BLaER1 (cell line): ENCODE data around the gene ZNF32.

Experiments used
- H3K27ac ChIP-seq: shearing (Covaris generic); formaldehyde crosslinking; 2 replicates; pipeline ENCODE4 v1.8.1; 2022
- H3K27me3 ChIP-seq: shearing (Covaris generic); formaldehyde crosslinking; 2 replicates; pipeline ENCODE4 v1.8.1; 2022
- H3K36me3 ChIP-seq: shearing (Covaris generic); formaldehyde crosslinking; 2 replicates; pipeline ENCODE4 v1.8.1; 2022
- H3K4me1 ChIP-seq: shearing (Covaris generic); formaldehyde crosslinking; 2 replicates; pipeline ENCODE4 v1.8.1; 2022
- H3K4me2 ChIP-seq: shearing (Covaris generic); formaldehyde crosslinking; 2 replicates; pipeline ENCODE4 v1.8.1; 2022
- H3K4me3 ChIP-seq: shearing (Covaris generic); formaldehyde crosslinking; 2 replicates; pipeline ENCODE4 v1.8.1; 2022
- H3K9ac ChIP-seq: shearing (Covaris generic); formaldehyde crosslinking; 2 replicates; pipeline ENCODE4 v1.8.1; 2022
- H3K9me3 ChIP-seq: shearing (Covaris generic); formaldehyde crosslinking; 2 replicates; pipeline ENCODE4 v1.8.1; 2022
- H4K20me1 ChIP-seq: shearing (Covaris generic); formaldehyde crosslinking; 2 replicates; pipeline ENCODE4 v1.8.1; 2022
- Cebpa-rat ChIP-seq: shearing (Covaris generic); IDR thresholded peaks from 2 replicates; pipeline ENCODE4 v1.8.1; 2022

The ZNF32 gene

DNA sequence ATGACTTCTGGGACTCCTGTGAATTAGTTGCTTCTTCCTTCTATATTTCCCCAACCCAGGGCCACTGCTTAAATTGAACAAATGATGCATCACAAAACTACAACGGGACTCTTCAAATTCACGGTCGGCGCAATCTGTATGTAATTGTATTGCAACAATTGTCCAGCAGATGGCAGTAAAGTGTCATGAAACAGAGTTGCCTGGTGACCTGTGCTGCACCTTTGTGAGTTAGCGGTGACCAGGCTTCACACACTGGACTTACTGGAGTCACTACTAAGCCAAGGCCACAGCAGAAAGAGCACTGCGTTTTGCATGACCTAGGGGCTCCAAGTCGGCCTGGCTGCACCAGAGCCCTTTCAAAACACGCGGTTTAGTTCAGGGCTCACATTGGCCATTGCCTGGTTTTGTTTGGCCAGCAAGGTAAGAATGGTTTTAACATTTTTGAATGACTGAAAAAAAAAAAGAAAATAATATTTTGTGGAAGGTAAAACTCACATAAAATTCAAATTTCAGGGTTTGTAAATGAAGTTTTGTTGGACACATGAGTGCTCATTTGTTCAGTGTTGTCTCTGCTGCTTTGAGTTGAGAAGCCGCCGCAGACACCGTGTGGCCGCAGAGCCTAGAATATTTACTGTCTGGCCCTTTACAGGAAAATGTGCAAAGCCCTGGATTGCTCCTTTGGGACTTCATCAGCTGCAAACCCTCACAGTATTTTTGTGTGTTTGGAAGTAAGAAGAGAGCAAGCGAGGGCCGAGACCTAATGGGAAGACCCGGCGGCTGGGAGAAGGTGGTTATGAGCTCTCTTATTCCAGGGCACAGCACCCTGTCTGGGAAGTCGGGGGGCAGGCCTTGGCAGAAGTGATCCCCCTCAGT is 23.2 kb upstream of the ZNF32 start:
- Histone ChIP-seq H3K27me3 (0 out of 2 replicates have a peak, but pooled peaks cover 3% of the 10 kb centered on the region), H4K20me1 (no peaks in the 10 kb centered on the region), H3K4me2 (no peak overlapping the region), H3K4me3 (no peak overlapping the region), H3K9ac (no peak overlapping the region), H3K4me1 (peaks cover 22% of the 10 kb centered on the region), H3K9me3 (0 out of 2 replicates have a peak, but pooled peaks cover 9% of the 10 kb centered on the region), H3K36me3 (no peaks in the 10 kb centered on the region), H3K27ac (no peak overlapping the region)
- TF ChIP-seq Cebpa-rat, result no peak

DNA sequence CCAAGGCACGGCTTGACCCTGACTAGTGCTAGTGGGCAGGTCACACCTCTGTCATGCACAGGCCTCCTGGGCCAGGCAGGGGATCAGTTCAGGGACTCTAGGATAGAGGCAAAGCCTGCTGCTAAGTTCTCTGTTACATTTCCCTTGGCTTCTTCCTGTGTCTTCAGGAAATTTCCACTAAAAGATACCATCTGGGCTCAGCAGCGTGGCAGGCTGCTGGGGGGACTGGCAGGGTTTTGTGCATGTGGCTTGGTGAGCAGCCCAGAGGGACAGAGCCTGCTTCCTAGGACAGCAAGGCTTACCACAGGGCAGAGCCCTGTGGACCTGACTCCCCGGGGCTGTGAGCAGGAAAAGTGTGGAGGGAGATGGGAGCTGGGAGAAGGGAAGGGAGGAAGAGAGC is 20.7 kb upstream of the ZNF32 start:
- H3K27me3 ChIP-seq, result 0 out of 2 replicates have a peak, but pooled peaks cover 3% of the 10 kb centered on the region
- H3K4me1 ChIP-seq, result peaks cover 22% of the 10 kb centered on the region
- no peak overlapping the region for H3K4me3 ChIP-seq
- H3K4me2 ChIP-seq, result peak overlapping the region; percentile 33
- H3K36me3 ChIP-seq, result no peaks in the 10 kb centered on the region
- no peak for TF ChIP-seq Cebpa-rat
- no peaks in the 10 kb centered on the region for H4K20me1 ChIP-seq
- H3K9ac ChIP-seq, result no peak overlapping the region
- H3K9me3 ChIP-seq, result 0 out of 2 replicates have a peak, but pooled peaks cover 9% of the 10 kb centered on the region
- no peak overlapping the region for H3K27ac ChIP-seq

DNA sequence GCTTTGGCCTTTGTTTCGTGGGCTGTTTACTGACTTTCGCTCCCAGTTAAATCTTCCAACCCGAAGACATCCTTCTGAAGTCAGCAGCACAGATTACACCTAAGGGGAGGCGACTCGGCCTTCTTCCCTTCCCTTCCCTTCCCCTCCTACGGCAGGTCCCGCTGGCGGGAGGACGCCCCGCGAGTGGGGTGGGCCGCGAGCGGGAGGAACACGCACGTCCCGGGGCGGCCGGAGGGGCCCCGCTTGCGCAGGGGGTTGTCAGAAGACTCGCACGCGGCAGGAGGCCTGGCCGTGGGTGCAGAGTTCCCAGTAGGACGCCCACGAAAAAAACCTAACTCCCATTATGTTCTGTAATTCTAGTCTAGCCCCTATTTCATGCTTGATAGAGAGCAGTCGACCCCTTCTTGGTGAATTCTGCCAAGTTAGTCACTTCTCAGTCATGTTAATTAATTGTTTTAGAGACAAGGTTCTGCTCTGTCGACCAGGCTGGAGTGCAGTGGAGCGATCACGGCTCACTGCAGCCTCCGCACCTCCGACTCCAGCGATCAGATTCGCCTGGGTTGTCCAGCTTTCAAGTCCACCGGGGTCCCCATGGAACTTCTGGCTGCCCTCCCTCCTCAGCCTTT is 19.2 kb upstream of the ZNF32 start:
- TF ChIP-seq Cebpa-rat, result no peak
- Histone ChIP-seq H3K27ac (no peak overlapping the region), H3K9me3 (0 out of 2 replicates have a peak, but pooled peaks cover 9% of the 10 kb centered on the region), H3K9ac (no peak overlapping the region), H3K4me1 (peaks cover 22% of the 10 kb centered on the region), H3K27me3 (0 out of 2 replicates have a peak, but pooled peaks cover 3% of the 10 kb centered on the region), H4K20me1 (no peaks in the 10 kb centered on the region), H3K4me2 (peak overlapping the region; percentile 29), H3K4me3 (no peak overlapping the region), H3K36me3 (no peaks in the 10 kb centered on the region)

DNA sequence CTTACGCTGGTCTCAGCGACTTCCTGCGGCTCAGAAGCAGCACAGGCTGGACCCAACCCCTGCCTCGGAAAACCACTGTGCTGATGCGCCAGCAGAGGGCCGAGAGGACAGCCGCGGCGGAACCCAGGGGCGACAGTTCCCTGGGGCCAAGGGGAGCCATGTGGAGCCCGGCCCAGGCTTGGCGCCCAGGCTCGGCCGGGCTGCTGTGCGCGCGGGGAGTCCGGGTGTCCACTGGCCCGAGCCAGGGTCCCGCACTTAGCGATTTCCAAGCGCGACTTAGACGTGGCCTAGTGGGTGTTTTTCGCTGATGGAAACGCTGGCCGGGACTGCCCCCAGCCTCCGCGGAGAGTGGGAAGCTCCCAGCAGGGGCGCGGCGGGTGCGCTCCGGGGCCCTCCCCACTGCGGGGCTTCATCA is 18.6 kb upstream of the ZNF32 start:
- no peak for TF ChIP-seq Cebpa-rat
- no peaks in the 10 kb centered on the region for H3K36me3 ChIP-seq
- H3K4me1 ChIP-seq, result peaks cover 22% of the 10 kb centered on the region
- no peak overlapping the region for H3K27ac ChIP-seq
- H4K20me1 ChIP-seq, result no peaks in the 10 kb centered on the region
- peak overlapping the region; percentile 29; the same call in 1 of the 2 replicates for H3K4me2 ChIP-seq
- no peak overlapping the region for H3K4me3 ChIP-seq
- 0 out of 2 replicates have a peak, but pooled peaks cover 3% of the 10 kb centered on the region for H3K27me3 ChIP-seq
- H3K9ac ChIP-seq, result no peak overlapping the region
- H3K9me3 ChIP-seq, result 0 out of 2 replicates have a peak, but pooled peaks cover 9% of the 10 kb centered on the region

DNA sequence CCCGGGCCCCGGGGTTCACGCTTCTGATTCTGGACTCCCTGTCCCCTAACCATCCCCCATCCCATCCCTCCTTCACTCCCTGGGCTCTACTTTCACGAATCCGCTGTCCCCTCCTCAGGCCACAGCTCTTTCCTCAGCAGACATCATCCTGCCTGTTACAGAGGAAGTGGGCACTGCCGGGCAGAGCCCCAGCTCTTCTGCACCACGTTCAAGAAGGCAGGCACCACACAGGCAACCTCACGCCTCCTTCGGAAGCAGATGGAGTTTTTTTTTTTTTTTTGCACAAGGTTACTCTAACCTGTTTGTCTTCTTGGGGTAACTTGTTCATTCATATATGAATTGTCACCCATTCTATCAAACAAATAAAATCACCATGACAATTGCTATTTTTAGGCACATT is 17.9 kb upstream of the ZNF32 start:
- 0 out of 2 replicates have a peak, but pooled peaks cover 9% of the 10 kb centered on the region for H3K9me3 ChIP-seq
- 0 out of 2 replicates have a peak, but pooled peaks cover 3% of the 10 kb centered on the region for H3K27me3 ChIP-seq
- H3K4me3 ChIP-seq, result no peak overlapping the region

DNA sequence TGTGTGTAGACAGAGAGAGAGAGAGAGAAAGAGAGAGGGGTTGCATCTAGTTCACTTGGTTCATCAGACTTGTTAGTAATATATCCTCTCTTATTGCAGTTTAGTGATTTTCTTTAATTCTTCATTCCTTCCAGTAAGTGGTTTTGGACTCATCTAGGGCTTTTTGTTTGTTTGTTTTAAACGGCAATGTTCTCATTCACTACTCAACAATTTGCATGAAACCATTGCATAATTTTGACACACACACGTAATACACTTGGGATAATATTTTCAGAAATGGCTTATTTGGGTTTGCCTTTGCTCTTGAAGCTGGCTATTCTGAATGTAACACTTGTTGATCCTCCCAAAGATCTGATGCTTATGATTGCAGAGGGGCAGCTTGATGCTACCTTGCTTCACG is 16.4 kb upstream of the ZNF32 start:
- H3K4me2 ChIP-seq, result no peak overlapping the region
- peaks cover 22% of the 10 kb centered on the region for H3K4me1 ChIP-seq
- TF ChIP-seq Cebpa-rat, result no peak
- H3K36me3 ChIP-seq, result no peaks in the 10 kb centered on the region
- no peaks in the 10 kb centered on the region for H4K20me1 ChIP-seq
- 0 out of 2 replicates have a peak, but pooled peaks cover 3% of the 10 kb centered on the region for H3K27me3 ChIP-seq
- H3K9me3 ChIP-seq, result 0 out of 2 replicates have a peak, but pooled peaks cover 9% of the 10 kb centered on the region
- no peak overlapping the region for H3K4me3 ChIP-seq
- H3K27ac ChIP-seq, result no peak overlapping the region
- H3K9ac ChIP-seq, result no peak overlapping the region

More for the DNA sequence above, 17.9 kb upstream of the ZNF32 start:
- no peak overlapping the region for H3K4me2 ChIP-seq
- H3K4me1 ChIP-seq, result peaks cover 22% of the 10 kb centered on the region
- no peak overlapping the region for H3K27ac ChIP-seq
- H3K9ac ChIP-seq, result no peak overlapping the region
- H3K36me3 ChIP-seq, result no peaks in the 10 kb centered on the region
- TF ChIP-seq Cebpa-rat, result no peak
- H4K20me1 ChIP-seq, result no peaks in the 10 kb centered on the region

DNA sequence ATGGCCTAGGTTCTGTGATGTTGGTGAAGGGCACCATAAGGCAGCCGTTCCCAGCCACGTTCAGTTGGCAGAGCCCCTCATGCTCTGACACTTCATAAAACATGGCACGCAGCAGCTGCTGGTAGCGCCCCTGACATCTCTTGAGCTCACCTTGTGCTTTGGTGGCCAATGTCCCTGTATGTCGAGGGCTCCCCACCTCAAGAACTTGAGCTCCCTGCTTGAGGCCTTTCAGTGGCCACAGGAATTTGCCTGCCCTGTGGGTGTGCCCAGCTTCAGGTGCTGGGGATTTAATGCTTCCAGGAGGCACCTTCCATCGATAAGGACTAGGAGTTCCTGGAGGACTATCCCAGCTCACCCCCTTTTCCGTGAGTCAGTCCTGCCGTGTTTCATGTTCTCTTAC is 9.5 kb upstream of the ZNF32 start:
- no peak for TF ChIP-seq Cebpa-rat

DNA sequence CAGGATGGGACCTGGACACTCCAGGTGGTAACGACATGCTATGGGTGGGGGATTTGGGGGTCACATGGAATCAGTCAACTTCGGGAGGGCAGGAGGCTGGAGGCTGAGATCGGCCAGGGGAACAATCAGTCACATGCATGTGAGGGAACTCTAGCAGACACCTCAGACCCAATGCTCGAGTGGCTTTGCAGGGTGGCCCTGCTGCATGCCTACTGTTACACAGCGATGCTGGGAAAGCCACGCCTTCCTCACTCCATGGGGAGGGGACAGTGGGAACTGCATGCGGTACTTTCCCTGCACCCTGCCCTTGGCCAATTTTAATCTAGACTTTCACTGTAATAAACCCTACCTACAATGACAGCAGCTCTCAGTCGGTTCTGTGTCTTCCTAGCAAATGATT is 6.6 kb upstream of the ZNF32 start:
- TF ChIP-seq Cebpa-rat, result no peak

More for the DNA sequence above, 9.5 kb upstream of the ZNF32 start:
- Histone ChIP-seq H4K20me1 (no peaks in the 10 kb centered on the region), H3K4me1 (no peaks in the 10 kb centered on the region), H3K27ac (no peak overlapping the region), H3K4me2 (no peak overlapping the region), H3K9ac (no peak overlapping the region), H3K9me3 (no peaks in the 10 kb centered on the region), H3K27me3 (no peaks in the 10 kb centered on the region), H3K36me3 (no peaks in the 10 kb centered on the region), H3K4me3 (no peak overlapping the region)

DNA sequence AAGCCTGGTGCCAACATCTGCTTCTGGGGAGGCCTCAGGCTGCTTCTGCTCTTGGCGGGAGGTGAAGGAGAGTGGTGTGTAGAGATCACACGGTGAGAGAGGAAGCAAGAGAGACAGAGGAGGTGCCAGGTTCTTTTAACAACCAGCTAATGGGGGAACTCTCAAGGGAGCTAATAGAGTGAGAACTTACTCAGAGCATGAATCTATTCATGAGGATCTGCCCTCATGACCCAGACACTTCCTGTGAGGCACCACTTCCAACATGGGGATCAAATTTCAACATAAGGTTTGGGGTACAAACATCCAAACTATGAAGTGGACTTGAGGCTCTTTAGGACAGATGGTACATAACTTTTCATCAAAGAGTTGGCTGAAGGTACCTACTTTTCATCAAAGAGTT is 5.1 kb upstream of the ZNF32 start:
- TF ChIP-seq Cebpa-rat, result no peak
- Histone ChIP-seq H3K27me3 (no peaks in the 10 kb centered on the region), H3K27ac (no peak overlapping the region), H3K4me2 (peak overlapping the region; percentile 4; the same call in 1 of the 2 replicates), H3K9ac (no peak overlapping the region), H3K4me3 (no peak overlapping the region), H3K9me3 (no peaks in the 10 kb centered on the region), H3K4me1 (peaks cover 9% of the 10 kb centered on the region; the same call in 1 of the 2 replicates), H3K36me3 (no peaks in the 10 kb centered on the region), H4K20me1 (no peaks in the 10 kb centered on the region)

More for the DNA sequence above, 6.6 kb upstream of the ZNF32 start:
- Histone ChIP-seq H3K9me3 (no peaks in the 10 kb centered on the region), H3K4me2 (no peak overlapping the region), H3K36me3 (no peaks in the 10 kb centered on the region), H4K20me1 (no peaks in the 10 kb centered on the region), H3K4me1 (no peaks in the 10 kb centered on the region), H3K27me3 (no peaks in the 10 kb centered on the region), H3K27ac (no peak overlapping the region), H3K4me3 (no peak overlapping the region), H3K9ac (no peak overlapping the region)

DNA sequence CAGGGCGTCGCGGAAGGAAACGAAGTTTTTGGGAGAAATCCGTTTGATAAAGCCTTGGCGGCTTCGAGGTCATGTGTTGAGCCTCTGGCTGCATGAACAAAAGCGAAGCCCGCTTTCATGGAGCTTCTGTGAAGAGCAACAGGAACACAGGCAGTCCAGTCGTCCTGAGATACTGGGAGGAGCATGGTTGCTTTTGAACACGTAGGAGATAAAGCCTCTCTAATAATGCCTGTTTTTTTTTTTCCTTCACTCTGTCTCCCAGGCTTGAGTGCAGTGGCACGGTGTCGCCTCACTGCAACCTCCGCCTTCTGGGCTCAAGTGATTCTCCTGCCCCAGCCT is 473 bp upstream of the ZNF32 start:
- H3K4me2 ChIP-seq, result peak overlapping the region; percentile 76
- peak overlapping the region; percentile 99 for H3K9ac ChIP-seq
- no peak for TF ChIP-seq Cebpa-rat

More for the DNA sequence above, 473 bp upstream of the ZNF32 start:
- Histone ChIP-seq H3K36me3 (peaks cover 36% of the 10 kb centered on the region), H3K27ac (peak overlapping the region; percentile 100), H4K20me1 (no peaks in the 10 kb centered on the region), H3K4me3 (peak overlapping the region; percentile 91), H3K27me3 (peaks cover 4% of the 10 kb centered on the region; the same call in 1 of the 2 replicates), H3K9me3 (peaks cover 41% of the 10 kb centered on the region), H3K4me1 (peaks cover 14% of the 10 kb centered on the region)
